Left lung (tissue), 10 donors: ENCODE results near the gene NENF. TPM values are rescaled to one million over a fixed set of nuclear protein-coding genes. Genes with fewer than 3 reads are reported as not detected.

Source experiments
- ATAC-seq: fragments of 200-7000 bp; cut with Tn5 transposase; one replicate; pipeline ENCODE4 v1.9.1; 2020; ENCODE audit warnings: moderate library complexity
- DNase-seq, 4 donors: peaks; one replicate each; pipeline ENCODE4 v3.0.0-alpha.2; 2013 to 2020
- H3K27ac ChIP-seq, 2 donors: fragments of 200-600 bp; sonication (generic) in 1 of 2; one replicate each; pipeline versions ENCODE4 v1.5.0 to v1.8.0; 2020 to 2021
- H3K27me3 ChIP-seq, 2 donors: fragments of 200-600 bp; sonication (generic) in 1 of 2; one replicate each; pipeline versions ENCODE4 v1.5.0 to v1.8.0; 2020 to 2021
- H3K36me3 ChIP-seq, 2 donors: fragments of 200-600 bp; sonication (generic) in 1 of 2; one replicate each; pipeline versions ENCODE4 v1.5.0 to v1.8.0; 2020 to 2021
- H3K4me1 ChIP-seq, 2 donors: fragments of 200-600 bp; one replicate each; pipeline ENCODE4 v1.8.0; 2021
- H3K4me3 ChIP-seq, 2 donors: fragments of 200-600 bp; sonication (generic) in 1 of 2; one replicate each; pipeline versions ENCODE4 v1.5.0 to v1.8.0; 2020 to 2021; ENCODE audit warnings: mild to moderate bottlenecking in 1 of 2
- H3K9me3 ChIP-seq, 2 donors: fragments of 200-600 bp; sonication (generic) in 1 of 2; one replicate each; pipeline versions ENCODE4 v1.5.0 to v1.8.0; 2020 to 2021
- CTCF ChIP-seq, 2 donors: fragments of 200-600 bp; sonication (generic) in 1 of 2; IDR thresholded peaks; one replicate each; pipeline versions ENCODE4 v1.5.0 to v1.8.0; 2021; ENCODE audit warnings: antibody characterized with exemption in 2 of 2
- intact Hi-C, 2 donors: fragments of 100-400 bp; cut with DNase I; formaldehyde crosslinking; loops; one replicate each; pipeline versions ENCODE4 v1.11.2 to v1.14.2; 2022
- polyA plus RNA-seq, 6 donors: library from polyadenylated mRNA; unstranded; fragments of 120-200 nt; gene quantifications; one replicate each; pipeline ENCODE4 v1.2.1, GENCODE V29; 2013; ENCODE audit not compliant: insufficient read length in 6 of 6
- total RNA-seq, 2 donors: library from RNA; stranded (reverse); fragmentation: NEBNext Ultra II Directional; extraction: Animal tissue kit (Norgen Biotek cat#: 25700); gene quantifications; one replicate each; pipeline ENCODE4 v1.2.1, GENCODE V29; 2021
- donor health status: DM: no; HTN: yes; CAD: no.
- donor health status: DM: no; HTN: no; CAD: no.

Gene NENF
- total and polyA plus RNA-seq, 8 donors, result 43.2 to 54.4 (median 48.1) TPM

GRCh38 chr1:212430955-212431394, 1.7 kb upstream of the NENF start:
- Histone ChIP-seq H3K4me1 (peaks cover 0 to 15% of the 10 kb centered on the region in 2 donors), H3K4me3 (no peak overlapping the region), H3K27me3 (no peaks in the 10 kb centered on the region), H3K36me3 (no peaks in the 10 kb centered on the region), H3K27ac (no peak overlapping the region), H3K9me3 (no peaks in the 10 kb centered on the region)
- intact Hi-C loops, result no loop called here
- DNase-seq (no peak), ATAC-seq (no peak)
- TF ChIP-seq CTCF (IDR thresholded peaks at IDR 0.05), result no peak

GRCh38 chr1:212431644-212432043, 1.1 kb upstream of the NENF start:
- intact Hi-C loops, result no loop called here
- Histone ChIP-seq H3K4me1 (peaks cover 0 to 15% of the 10 kb centered on the region in 2 donors), H3K27ac (no peak overlapping the region), H3K36me3 (no peaks in the 10 kb centered on the region), H3K4me3 (no peak overlapping the region), H3K9me3 (no peaks in the 10 kb centered on the region), H3K27me3 (no peaks in the 10 kb centered on the region)
- DNase-seq (no peak), ATAC-seq (no peak)
- TF ChIP-seq CTCF (IDR thresholded peaks at IDR 0.05), result no peak

- DNase-seq (no peak), ATAC-seq (peak; percentile 5)
- Histone ChIP-seq H3K9me3 (no peaks in the 10 kb centered on the region), H3K27ac (peak overlapping the region; percentile 48 to 68), H3K36me3 (no peaks in the 10 kb centered on the region), H3K4me3 (peak overlapping the region; percentile 67 to 93), H3K4me1 (peaks cover 0 to 15% of the 10 kb centered on the region in 2 donors), H3K27me3 (no peaks in the 10 kb centered on the region)
- intact Hi-C loops, result no loop called here
- TF ChIP-seq CTCF (IDR thresholded peaks at IDR 0.05), result no peak
Observed at GRCh38 chr1:212432272-212432660, 454 bp upstream of the NENF start.

- peak overlapping the region in 1 of 2 donors; percentile 68 for H3K27ac ChIP-seq
- no peaks in the 10 kb centered on the region for H3K36me3 ChIP-seq
- peak overlapping the region; percentile 67 to 93 for H3K4me3 ChIP-seq
- intact Hi-C loops, result no loop called here
- ATAC-seq (no peak), DNase-seq (no peak)
- H3K4me1 ChIP-seq, result peaks cover 0 to 15% of the 10 kb centered on the region in 2 donors
- H3K27me3 ChIP-seq, result no peaks in the 10 kb centered on the region
- no peak for TF ChIP-seq CTCF (IDR thresholded peaks at IDR 0.05)
- no peaks in the 10 kb centered on the region for H3K9me3 ChIP-seq
Observed at GRCh38 chr1:212433577-212434462, 1.1 kb downstream of the NENF start.

GRCh38 chr1:212434992-212435391, 2.3 kb downstream of the NENF start:
- no peaks in the 10 kb centered on the region for H3K9me3 ChIP-seq
- no peak for ATAC-seq
- no peak for DNase-seq
- H3K4me3 ChIP-seq, result no peak overlapping the region
- TF ChIP-seq CTCF (IDR thresholded peaks at IDR 0.05), result no peak
- H3K36me3 ChIP-seq, result no peaks in the 10 kb centered on the region
- no peak overlapping the region for H3K27ac ChIP-seq
- no peaks in the 10 kb centered on the region for H3K27me3 ChIP-seq
- intact Hi-C loops, result no loop called here
- peaks cover 0 to 15% of the 10 kb centered on the region in 2 donors for H3K4me1 ChIP-seq
